GM12864 (cell line): ENCODE results near the gene MCM5.
"Not testable (repeated sequence)": the region's sequence is repeated elsewhere in the genome, so short reads cannot be mapped to it uniquely, and the experiment has no call there.

ENCODE experiments used
- DNase-seq: peaks from one replicate; pipeline ENCODE4 v3.0.0-alpha.2; 2011; ENCODE audit warnings: low read depth
- H3K4me3 ChIP-seq: 2 replicates; pipeline ENCODE4 v1.5.1; 2011; ENCODE audit warnings: mild to moderate bottlenecking, low read depth, low read length, control low read depth
- TF ChIP-seq, protein P1 (sequence below): IDR thresholded peaks from 2 replicates; pipeline ENCODE4 v1.5.1; 2011; ENCODE audit warnings: low read depth, mild to moderate bottlenecking, moderate library complexity, low read length, control low read depth, inconsistent platforms; ENCODE audit errors: missing control alignments

The MCM5 gene

DNA sequence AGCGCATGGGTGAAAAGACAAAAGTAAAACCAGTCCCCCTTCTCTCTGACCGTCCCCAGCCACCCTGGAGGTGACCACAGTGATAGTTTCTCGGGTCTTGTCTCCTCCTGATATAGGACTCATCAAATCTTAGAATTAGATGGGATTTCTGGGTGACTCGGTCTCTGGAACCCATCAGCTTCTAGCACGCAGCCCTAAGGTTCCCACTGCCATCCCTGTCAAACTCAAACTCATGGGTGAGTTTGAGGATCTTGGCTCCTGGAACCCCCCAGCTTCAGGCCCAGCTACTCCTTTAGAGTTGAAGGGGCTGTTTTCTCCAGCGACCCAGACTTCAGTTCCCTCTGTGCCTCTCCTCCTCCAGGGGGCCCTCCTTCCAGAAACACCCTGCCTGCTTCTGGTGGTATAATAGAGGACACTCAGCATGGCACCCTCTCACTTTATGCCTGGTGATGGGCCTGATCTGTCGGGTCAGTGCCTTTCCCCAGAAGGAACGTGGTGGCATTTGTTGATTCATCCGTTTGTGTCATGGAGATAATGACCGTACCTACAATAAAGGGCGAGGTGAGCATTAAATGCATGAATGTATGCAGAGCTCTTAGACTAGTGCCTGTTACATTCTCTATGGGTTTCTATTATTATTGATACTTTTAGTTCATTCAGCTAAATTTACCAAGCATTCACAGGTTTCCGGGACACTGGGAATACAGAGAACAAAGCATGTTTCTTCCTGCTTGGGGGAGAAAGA is 31.7 kb downstream of the MCM5 start:
- TF ChIP-seq, protein P1, sequence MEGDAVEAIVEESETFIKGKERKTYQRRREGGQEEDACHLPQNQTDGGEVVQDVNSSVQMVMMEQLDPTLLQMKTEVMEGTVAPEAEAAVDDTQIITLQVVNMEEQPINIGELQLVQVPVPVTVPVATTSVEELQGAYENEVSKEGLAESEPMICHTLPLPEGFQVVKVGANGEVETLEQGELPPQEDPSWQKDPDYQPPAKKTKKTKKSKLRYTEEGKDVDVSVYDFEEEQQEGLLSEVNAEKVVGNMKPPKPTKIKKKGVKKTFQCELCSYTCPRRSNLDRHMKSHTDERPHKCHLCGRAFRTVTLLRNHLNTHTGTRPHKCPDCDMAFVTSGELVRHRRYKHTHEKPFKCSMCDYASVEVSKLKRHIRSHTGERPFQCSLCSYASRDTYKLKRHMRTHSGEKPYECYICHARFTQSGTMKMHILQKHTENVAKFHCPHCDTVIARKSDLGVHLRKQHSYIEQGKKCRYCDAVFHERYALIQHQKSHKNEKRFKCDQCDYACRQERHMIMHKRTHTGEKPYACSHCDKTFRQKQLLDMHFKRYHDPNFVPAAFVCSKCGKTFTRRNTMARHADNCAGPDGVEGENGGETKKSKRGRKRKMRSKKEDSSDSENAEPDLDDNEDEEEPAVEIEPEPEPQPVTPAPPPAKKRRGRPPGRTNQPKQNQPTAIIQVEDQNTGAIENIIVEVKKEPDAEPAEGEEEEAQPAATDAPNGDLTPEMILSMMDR = no peak
- DNase-seq = no peak
- no peak overlapping the region for H3K4me3 ChIP-seq

DNA sequence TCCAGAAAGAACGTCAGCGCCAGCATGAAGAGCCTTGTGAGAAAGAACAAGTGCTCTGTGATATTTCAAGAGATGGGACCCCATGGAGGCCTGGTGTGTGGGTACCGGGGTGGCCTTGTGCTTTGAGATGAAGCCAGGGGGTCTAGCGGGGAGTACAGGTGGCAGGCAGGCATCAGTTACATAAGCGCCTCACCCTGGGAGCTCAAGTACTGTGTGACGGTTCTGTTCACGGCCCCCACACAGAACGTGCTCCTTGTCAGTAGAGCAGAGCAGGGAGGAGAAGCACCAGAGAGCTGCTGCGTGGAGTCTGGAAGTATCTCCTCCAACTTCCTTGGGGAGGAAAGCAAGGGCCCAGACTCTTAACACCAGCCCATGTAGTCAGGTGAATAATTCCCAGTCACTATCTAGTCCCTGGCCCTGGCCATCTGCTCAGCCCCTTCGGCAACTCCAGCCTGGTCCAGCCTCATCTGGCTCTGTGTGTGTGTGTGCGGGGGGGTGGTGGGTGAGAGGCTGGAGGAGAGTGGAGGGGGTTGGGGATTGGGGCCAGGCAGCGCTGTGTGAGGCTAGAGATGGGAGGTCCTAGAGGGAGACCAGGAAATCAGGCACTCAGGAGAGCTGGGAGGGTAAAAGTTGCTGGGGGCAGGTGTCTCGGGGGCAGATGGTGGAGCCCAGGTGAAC is 32.4 kb downstream of the MCM5 start:
- no peak overlapping the region for H3K4me3 ChIP-seq
- TF ChIP-seq, protein P1 = no peak
- no peak for DNase-seq

DNA sequence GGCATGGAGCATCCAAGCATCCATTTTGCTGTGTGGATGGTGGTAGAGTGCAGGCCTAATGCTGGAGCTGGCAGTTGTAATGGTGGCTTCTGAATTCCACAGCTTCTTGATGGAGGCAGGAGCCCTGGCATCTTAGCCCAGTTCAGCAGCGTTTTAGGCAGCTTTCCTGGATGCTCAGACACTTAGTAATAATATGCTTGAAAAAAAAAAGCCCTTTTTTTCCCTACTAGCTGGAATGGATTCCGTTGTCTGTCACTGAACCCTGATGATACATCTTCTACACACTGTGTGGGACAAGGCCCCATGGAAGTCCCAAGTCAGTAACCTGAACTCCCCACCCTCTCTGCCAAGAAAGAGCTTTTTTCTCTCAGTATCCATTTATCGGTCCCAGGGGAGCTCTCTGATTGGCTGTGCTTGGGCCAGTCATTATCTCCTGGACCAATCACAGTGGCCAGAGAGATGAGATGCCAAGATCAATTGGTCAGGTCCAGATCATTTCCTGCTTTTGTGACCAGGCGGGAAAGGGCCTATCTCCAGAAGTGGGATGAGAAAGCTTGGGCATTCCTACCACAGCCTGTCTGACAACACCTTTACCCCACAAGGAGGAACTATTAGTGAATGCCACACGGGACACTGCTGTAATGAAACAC is 34.2 kb downstream of the MCM5 start:
- DNase-seq = no peak
- TF ChIP-seq, protein P1 = no peak
- H3K4me3 ChIP-seq = no peak overlapping the region

DNA sequence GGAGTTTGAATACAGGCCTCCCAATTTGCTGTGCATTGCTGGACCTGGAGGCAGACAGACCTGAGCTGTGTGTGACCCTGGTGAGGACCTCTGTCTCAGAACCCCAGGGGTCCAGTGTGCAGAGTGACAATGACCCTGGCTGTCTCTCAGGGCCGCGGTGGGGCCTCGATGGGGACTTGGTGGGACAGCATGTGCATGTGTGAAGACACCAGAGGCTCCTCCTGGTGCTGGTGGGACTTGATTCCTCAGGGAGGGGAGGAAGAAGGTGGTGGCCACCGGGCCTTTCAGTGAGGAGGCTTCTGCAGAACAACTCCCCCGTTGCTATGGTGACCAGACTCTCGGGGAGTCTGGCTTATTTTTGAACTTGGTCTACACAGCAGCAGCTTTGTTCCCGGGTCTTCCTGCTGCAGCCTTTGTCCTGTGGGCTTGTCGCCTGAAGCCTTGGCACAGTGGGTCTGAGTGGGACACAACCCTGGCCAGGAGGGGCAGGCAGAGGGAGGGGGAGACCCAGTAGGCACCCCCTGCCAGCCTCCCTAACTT is 35.3 kb downstream of the MCM5 start:
- no peak overlapping the region for H3K4me3 ChIP-seq
- TF ChIP-seq, protein P1 = no peak
- no peak for DNase-seq

DNA sequence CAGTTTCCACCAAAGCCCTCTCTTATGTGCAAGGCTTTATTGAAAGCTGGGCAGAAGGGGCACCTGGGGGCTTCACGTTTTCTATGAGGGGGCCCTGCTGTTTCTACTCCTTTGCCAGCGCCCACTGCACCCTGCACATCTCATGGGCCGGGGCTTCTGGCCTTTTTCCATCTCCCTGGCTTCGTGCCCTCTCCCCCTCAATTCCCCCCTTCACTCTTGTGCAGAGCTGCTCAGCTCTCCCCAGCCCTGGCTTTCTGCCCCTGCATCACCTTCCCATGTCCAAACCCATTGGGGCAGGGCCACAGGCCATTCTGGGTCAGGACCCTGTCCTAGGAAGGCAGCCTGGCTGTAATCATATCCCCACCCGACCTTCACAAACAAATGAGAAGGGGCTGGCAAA is 36.5 kb downstream of the MCM5 start:
- no peak for DNase-seq
- TF ChIP-seq, protein P1 = no peak
- H3K4me3 ChIP-seq = no peak overlapping the region

DNA sequence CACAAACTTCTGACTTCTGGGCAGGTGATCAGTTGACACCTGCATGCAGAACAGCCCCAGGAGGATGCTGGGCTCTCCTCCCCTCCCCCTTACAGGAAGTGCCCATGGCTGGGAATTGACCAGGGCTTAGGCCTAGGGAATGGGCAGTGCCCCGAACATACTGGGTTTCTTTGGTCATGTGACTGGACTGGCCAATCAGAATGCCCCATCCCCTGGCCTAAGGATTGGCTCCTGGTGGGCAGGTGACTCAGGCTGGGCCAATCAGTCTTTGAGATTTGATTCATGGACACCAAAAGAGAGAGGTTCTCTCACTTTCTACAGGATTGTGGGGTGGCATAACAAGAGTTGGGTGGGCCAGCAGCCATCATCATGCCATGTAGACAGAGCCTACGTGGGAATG is 37.1 kb downstream of the MCM5 start:
- peak; percentile 21 for DNase-seq
- TF ChIP-seq, protein P1 = no peak
- no peak overlapping the region for H3K4me3 ChIP-seq

DNA sequence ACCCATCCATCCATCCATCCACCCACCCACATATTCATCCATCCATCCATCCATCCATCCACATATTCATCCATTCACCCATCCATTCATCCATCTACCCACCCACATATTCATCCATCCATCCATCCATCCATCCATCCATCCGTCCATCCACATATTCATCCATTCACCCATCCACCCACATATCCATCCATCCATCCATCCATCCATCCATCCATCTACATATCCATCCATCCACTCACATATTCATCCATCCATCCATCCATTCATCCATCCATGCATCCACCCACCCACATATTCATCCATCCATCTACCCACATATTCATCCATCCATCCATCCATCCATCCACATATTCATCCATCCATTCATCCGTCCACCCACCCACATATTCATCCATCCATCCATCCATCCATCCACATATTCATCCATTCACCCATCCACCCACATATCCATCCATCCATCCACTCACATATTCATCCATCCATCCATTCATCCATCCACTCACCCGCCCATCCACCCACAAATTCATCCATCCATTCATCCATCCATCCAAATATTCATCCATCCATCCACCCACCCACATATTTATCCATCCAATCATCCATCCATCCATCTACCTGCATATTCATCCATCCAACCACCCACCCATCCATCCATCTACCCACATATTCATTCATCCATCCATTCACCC is 38.9 kb downstream of the MCM5 start:
- H3K4me3 ChIP-seq, DNase-seq: not testable (repeated sequence)
